Progenitor cell of endocrine pancreas (in vitro differentiated cells): Measurements from ENCODE around the gene MTX2. TPM values are rescaled to one million over a fixed set of nuclear protein-coding genes. Genes with fewer than 3 reads are reported as not detected.

ENCODE experiments used
- DNase-seq: peaks from one replicate; pipeline ENCODE4 v3.0.0; 2021; ENCODE audit warnings: low spot score; ENCODE audit not compliant: unreplicated experiment
- H3K27ac Mint-ChIP-seq: 2 replicates; pipeline ENCODE4 v1.8.0; 2021; ENCODE audit warnings: mild to moderate bottlenecking, moderate library complexity, mixed read lengths
- H3K27me3 Mint-ChIP-seq: 2 replicates; pipeline ENCODE4 v1.8.0; 2021; ENCODE audit warnings: mixed read lengths
- H3K36me3 Mint-ChIP-seq: 2 replicates; pipeline ENCODE4 v1.8.0; 2022; ENCODE audit warnings: mixed read lengths; ENCODE audit not compliant: insufficient read depth
- H3K4me1 Mint-ChIP-seq: 2 replicates; pipeline ENCODE4 v1.8.0; 2021; ENCODE audit warnings: low read depth, mixed read lengths
- H3K4me3 Mint-ChIP-seq: 2 replicates; pipeline ENCODE4 v1.8.0; 2021; ENCODE audit warnings: low read depth, mild to moderate bottlenecking, moderate library complexity, mixed read lengths
- H3K9me3 Mint-ChIP-seq: 2 replicates; pipeline ENCODE4 v1.8.0; 2021; ENCODE audit warnings: low read depth, mixed read lengths
- CTCF ChIP-seq: fragments of 200-600 bp; sonication (generic); IDR thresholded peaks from one replicate; pipeline ENCODE4 v1.5.0; 2021; ENCODE audit warnings: antibody characterized with exemption, mild to moderate bottlenecking; ENCODE audit not compliant: unreplicated experiment
- total RNA-seq: library from RNA; stranded (reverse); gene quantifications from 2 replicates; pipeline ENCODE4 v1.2.1, GENCODE V29; 2021

The MTX2 gene
- total RNA-seq, 1 donor from 2014 or later, result 30.9 TPM

DNA sequence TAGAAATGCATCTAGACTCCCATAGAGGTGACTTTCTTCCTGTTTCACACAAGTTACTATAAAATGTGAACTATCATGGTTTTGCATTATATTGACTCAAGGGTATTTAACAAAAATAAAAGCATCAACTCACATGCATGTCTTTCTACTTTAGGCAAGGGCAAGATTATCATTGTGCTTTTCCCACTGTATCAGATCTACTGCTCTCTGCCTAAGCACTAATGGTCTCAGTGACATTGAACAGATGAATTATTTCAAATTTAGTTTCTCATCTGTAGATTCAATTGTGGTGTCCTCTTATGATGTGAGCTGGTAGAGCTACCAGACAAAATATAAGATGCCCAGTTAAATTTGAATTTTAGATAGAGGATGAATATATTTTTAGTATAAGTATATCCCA lies 113.9 kb downstream of the MTX2 start:
- Mint-ChIP-seq H3K36me3 (peaks cover 2% of the 10 kb centered on the region), H3K27me3 (peaks cover 2% of the 10 kb centered on the region), H3K9me3 (peaks cover 4% of the 10 kb centered on the region), H3K4me3 (no peak overlapping the region), H3K27ac (no peak overlapping the region), H3K4me1 (peaks cover 1% of the 10 kb centered on the region)
- no peak for TF ChIP-seq CTCF
- no peak for DNase-seq

GRCh38 chr2:176383836-176384442 lies 114.7 kb downstream of the MTX2 start:
- H3K4me1 Mint-ChIP-seq, result peaks cover 1% of the 10 kb centered on the region
- no peak overlapping the region for H3K27ac Mint-ChIP-seq
- peaks cover 4% of the 10 kb centered on the region for H3K9me3 Mint-ChIP-seq
- no peak for TF ChIP-seq CTCF
- peaks cover 2% of the 10 kb centered on the region for H3K36me3 Mint-ChIP-seq
- no peak for DNase-seq
- H3K27me3 Mint-ChIP-seq, result peaks cover 2% of the 10 kb centered on the region
- H3K4me3 Mint-ChIP-seq, result no peak overlapping the region

DNA sequence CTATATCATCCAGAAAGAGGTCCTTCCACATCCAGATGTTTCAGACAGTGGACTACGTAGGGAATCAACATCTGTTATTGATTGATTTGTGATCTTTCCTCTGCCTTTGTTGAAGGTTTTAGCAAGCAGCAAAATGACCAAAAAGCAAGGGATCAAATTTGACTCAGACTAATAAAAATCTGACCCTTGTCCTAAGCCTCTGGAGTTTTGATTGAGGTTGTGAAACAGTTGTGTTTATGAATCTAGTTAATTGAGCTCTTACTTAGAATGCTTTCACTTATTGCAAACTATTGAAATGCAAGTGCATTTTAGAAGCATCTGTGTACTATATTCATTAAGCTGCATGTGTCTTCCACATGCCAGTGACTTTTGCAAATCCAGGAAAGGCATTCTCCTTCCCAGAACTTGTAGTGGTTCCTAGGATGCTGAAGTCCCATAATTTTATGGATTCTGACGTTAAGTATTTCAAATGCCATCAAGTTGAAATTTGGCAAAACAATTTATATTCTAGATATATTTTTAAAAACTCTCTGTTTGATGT lies 116.0 kb downstream of the MTX2 start:
- Mint-ChIP-seq H3K9me3 (no peaks in the 10 kb centered on the region), H3K27ac (no peak overlapping the region), H3K36me3 (no peaks in the 10 kb centered on the region), H3K4me3 (no peak overlapping the region), H3K4me1 (peaks cover 1% of the 10 kb centered on the region), H3K27me3 (peaks cover 2% of the 10 kb centered on the region)
- DNase-seq, result no peak
- TF ChIP-seq CTCF, result no peak

DNA sequence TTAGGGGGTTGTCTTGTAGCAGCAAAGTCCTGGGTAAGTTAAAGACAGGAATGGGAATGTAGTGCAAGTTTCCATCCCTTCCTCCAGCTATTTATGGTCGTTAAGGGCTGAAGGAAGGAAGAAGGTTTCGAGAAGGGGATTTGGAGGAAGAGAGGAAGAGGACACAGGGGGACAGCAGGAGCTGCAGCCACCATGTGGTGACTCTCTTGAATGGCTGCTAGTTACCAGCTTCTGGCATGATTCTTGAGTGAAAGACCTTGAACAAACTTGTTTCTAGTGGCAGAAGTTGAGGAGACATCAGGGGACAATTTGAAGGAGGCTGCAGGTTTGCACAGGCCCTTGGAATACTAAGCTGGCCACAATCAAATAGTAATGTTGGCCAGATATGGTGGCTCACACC lies 116.6 kb downstream of the MTX2 start:
- Mint-ChIP-seq H3K27ac (no peak overlapping the region), H3K27me3 (peaks cover 2% of the 10 kb centered on the region), H3K4me3 (no peak overlapping the region), H3K4me1 (peaks cover 1% of the 10 kb centered on the region), H3K9me3 (no peaks in the 10 kb centered on the region), H3K36me3 (no peaks in the 10 kb centered on the region)
- DNase-seq, result no peak
- peak; percentile 21 for TF ChIP-seq CTCF

Other genes with a start within 250 kb of the MTX2 start
- not detected in 2 replicates for gene EVX2, start 185.5 kb upstream of the MTX2 start, total RNA-seq
- gene HOXD13, start 176.7 kb upstream of the MTX2 start, total RNA-seq, result not detected in 2 replicates
- not detected in 2 replicates for gene HOXD12, start 169.6 kb upstream of the MTX2 start, total RNA-seq
- not detected in 2 replicates for gene HOXD11, start 162.2 kb upstream of the MTX2 start, total RNA-seq
- gene HOXD10, start 152.7 kb upstream of the MTX2 start, total RNA-seq, result not detected in 2 replicates
- not detected in 2 replicates for gene HOXD9, start 146.7 kb upstream of the MTX2 start, total RNA-seq
- not detected in 2 replicates for gene HOXD8, start 139.7 kb upstream of the MTX2 start, total RNA-seq
- gene HOXD4, start 117.9 kb upstream of the MTX2 start, total RNA-seq, result not detected in 2 replicates
- not detected in 2 replicates for gene HOXD3, start 112.1 kb upstream of the MTX2 start, total RNA-seq
- 0.16 TPM in 1 of 2 replicates, not detected in the other for gene HOXD1, start 80.8 kb upstream of the MTX2 start, total RNA-seq